BLaER1 treated with 17β-estradiol and CSF1 and Interleukin-3, amounts not matched to agents 10 nM and 100 nM (cell line): ENCODE measurements around the gene SP6.

Experiments used
- H3K27ac ChIP-seq, 11 experiments: shearing (Covaris generic); formaldehyde crosslinking; 2 replicates each; pipeline ENCODE4 v1.8.1; 2022
- H3K27me3 ChIP-seq, 11 experiments: shearing (Covaris generic); formaldehyde crosslinking; 2 replicates each; pipeline ENCODE4 v1.8.1; 2022
- H3K36me3 ChIP-seq, 11 experiments: shearing (Covaris generic); formaldehyde crosslinking; 2 replicates each; pipeline ENCODE4 v1.8.1; 2022
- H3K4me1 ChIP-seq, 10 experiments: shearing (Covaris generic); formaldehyde crosslinking; 2 replicates each; pipeline ENCODE4 v1.8.1; 2022
- H3K4me2 ChIP-seq, 11 experiments: shearing (Covaris generic); formaldehyde crosslinking; 2 replicates each; pipeline ENCODE4 v1.8.1; 2022
- H3K4me3 ChIP-seq, 10 experiments: shearing (Covaris generic); formaldehyde crosslinking; 2 replicates each; pipeline ENCODE4 v1.8.1; 2022
- H3K9ac ChIP-seq, 11 experiments: shearing (Covaris generic); formaldehyde crosslinking; 2 replicates each; pipeline ENCODE4 v1.8.1; 2022
- H3K9me3 ChIP-seq, 11 experiments: shearing (Covaris generic); formaldehyde crosslinking; replicated peaks in 1 of 11; 2 replicates each; pipeline ENCODE4 v1.8.1; 2022
- H4K20me1 ChIP-seq, 11 experiments: shearing (Covaris generic); formaldehyde crosslinking; 2 replicates each; pipeline ENCODE4 v1.8.1; 2022
- Cebpa-rat ChIP-seq, 11 experiments: shearing (Covaris generic); IDR thresholded peaks; 2 replicates each; pipeline ENCODE4 v1.8.1; 2022

Gene SP6

GRCh38 chr17:47873200-47874090, 22.5 kb upstream of the SP6 start:
- Histone ChIP-seq H3K27me3 (peaks cover 0 to 18% (median 4%) of the 10 kb centered on the region in 11 experiments; a peak in 10 of 22 replicates), H3K4me3 (no peak overlapping the region), H4K20me1 (no peaks in the 10 kb centered on the region; a peak in 2 of 22 replicates), H3K4me1 (peaks cover 4 to 38% (median 14%) of the 10 kb centered on the region in 10 experiments; a peak in 17 of 20 replicates), H3K4me2 (peak overlapping the region in 5 of 11 experiments; percentile 9 to 30 (median 21); a peak in 3 of 22 replicates), H3K9me3 (no peaks in the 10 kb centered on the region), H3K27ac (no peak overlapping the region), H3K36me3 (no peaks in the 10 kb centered on the region), H3K9ac (no peak overlapping the region)
- TF ChIP-seq Cebpa-rat (IDR thresholded peaks at IDR 0.05): no peak

- TF ChIP-seq Cebpa-rat (IDR thresholded peaks at IDR 0.05): no peak
- Histone ChIP-seq H3K4me3 (no peak overlapping the region), H3K4me2 (no peak overlapping the region), H3K27me3 (peaks cover 0 to 18% (median 4%) of the 10 kb centered on the region in 11 experiments; a peak in 10 of 22 replicates), H3K4me1 (peaks cover 4 to 31% (median 11%) of the 10 kb centered on the region in 10 experiments; a peak in 17 of 20 replicates), H4K20me1 (no peaks in the 10 kb centered on the region; a peak in 2 of 22 replicates), H3K9me3 (no peaks in the 10 kb centered on the region), H3K27ac (no peak overlapping the region), H3K9ac (no peak overlapping the region), H3K36me3 (no peaks in the 10 kb centered on the region)
Observed at GRCh38 chr17:47872651-47873161, 21.7 kb upstream of the SP6 start.

GRCh38 chr17:47872019-47872650, 21.2 kb upstream of the SP6 start:
- Histone ChIP-seq H3K9me3 (no peaks in the 10 kb centered on the region), H3K27me3 (peaks cover 0 to 18% (median 4%) of the 10 kb centered on the region in 11 experiments; a peak in 10 of 22 replicates), H3K4me1 (peaks cover 0 to 25% (median 6%) of the 10 kb centered on the region in 10 experiments; a peak in 13 of 20 replicates), H4K20me1 (no peaks in the 10 kb centered on the region; a peak in 2 of 22 replicates), H3K4me2 (peak overlapping the region in 1 of 11 experiments; percentile 5; a peak in 1 of 22 replicates), H3K4me3 (no peak overlapping the region), H3K27ac (no peak overlapping the region), H3K9ac (no peak overlapping the region), H3K36me3 (no peaks in the 10 kb centered on the region)
- TF ChIP-seq Cebpa-rat (IDR thresholded peaks at IDR 0.05): no peak; a peak in 1 of 22 replicates

- Histone ChIP-seq H3K27me3 (peaks cover 0 to 18% (median 4%) of the 10 kb centered on the region in 11 experiments; a peak in 10 of 22 replicates), H3K9ac (no peak overlapping the region), H3K4me1 (peaks cover 0 to 25% (median 6%) of the 10 kb centered on the region in 10 experiments; a peak in 11 of 20 replicates), H3K27ac (no peak overlapping the region), H4K20me1 (no peaks in the 10 kb centered on the region; a peak in 3 of 22 replicates), H3K36me3 (no peaks in the 10 kb centered on the region), H3K9me3 (no peaks in the 10 kb centered on the region), H3K4me3 (no peak overlapping the region), H3K4me2 (no peak overlapping the region)
- no peak for TF ChIP-seq Cebpa-rat (IDR thresholded peaks at IDR 0.05)
Observed at GRCh38 chr17:47871048-47871447, 20.1 kb upstream of the SP6 start.

GRCh38 chr17:47870056-47870455, 19.1 kb upstream of the SP6 start:
- H3K4me2 ChIP-seq: no peak overlapping the region
- H3K4me3 ChIP-seq: no peak overlapping the region
- no peak overlapping the region for H3K9ac ChIP-seq
- no peak for TF ChIP-seq Cebpa-rat (IDR thresholded peaks at IDR 0.05)
- peaks cover 0 to 23% (median 6%) of the 10 kb centered on the region in 10 experiments; a peak in 11 of 20 replicates for H3K4me1 ChIP-seq
- H3K27ac ChIP-seq: no peak overlapping the region
- H3K36me3 ChIP-seq: no peaks in the 10 kb centered on the region
- no peaks in the 10 kb centered on the region; a peak in 3 of 22 replicates for H4K20me1 ChIP-seq
- peaks cover 0 to 18% (median 4%) of the 10 kb centered on the region in 11 experiments; a peak in 10 of 22 replicates for H3K27me3 ChIP-seq
- no peaks in the 10 kb centered on the region for H3K9me3 ChIP-seq

- Histone ChIP-seq H3K9me3 (no peaks in the 10 kb centered on the region), H3K9ac (no peak overlapping the region), H3K27me3 (peaks cover 0 to 18% (median 4%) of the 10 kb centered on the region in 11 experiments; a peak in 10 of 22 replicates), H4K20me1 (no peaks in the 10 kb centered on the region; a peak in 2 of 22 replicates), H3K27ac (no peak overlapping the region), H3K36me3 (no peaks in the 10 kb centered on the region), H3K4me3 (no peak overlapping the region), H3K4me1 (peaks cover 0 to 21% (median 5%) of the 10 kb centered on the region in 10 experiments; a peak in 11 of 20 replicates), H3K4me2 (no peak overlapping the region)
- TF ChIP-seq Cebpa-rat (IDR thresholded peaks at IDR 0.05): no peak
Observed at GRCh38 chr17:47869114-47869513, 18.2 kb upstream of the SP6 start.

GRCh38 chr17:47867813-47868533, 17.0 kb upstream of the SP6 start:
- Histone ChIP-seq H3K27me3 (peaks cover 0 to 16% (median 4%) of the 10 kb centered on the region in 11 experiments; a peak in 9 of 22 replicates), H3K4me2 (no peak overlapping the region), H3K4me1 (peaks cover 0 to 21% (median 3%) of the 10 kb centered on the region in 10 experiments; a peak in 10 of 20 replicates), H3K9ac (no peak overlapping the region), H3K9me3 (no peaks in the 10 kb centered on the region), H3K36me3 (no peaks in the 10 kb centered on the region), H3K4me3 (no peak overlapping the region), H4K20me1 (no peaks in the 10 kb centered on the region; a peak in 2 of 22 replicates), H3K27ac (no peak overlapping the region)
- TF ChIP-seq Cebpa-rat (IDR thresholded peaks at IDR 0.05): no peak

- TF ChIP-seq Cebpa-rat (IDR thresholded peaks at IDR 0.05): no peak
- Histone ChIP-seq H3K27me3 (peaks cover 0 to 6% (median 0%) of the 10 kb centered on the region in 11 experiments; a peak in 6 of 22 replicates), H3K4me3 (no peak overlapping the region), H4K20me1 (no peaks in the 10 kb centered on the region; a peak in 1 of 22 replicates), H3K4me2 (no peak overlapping the region), H3K27ac (no peak overlapping the region), H3K9ac (no peak overlapping the region), H3K4me1 (peaks cover 0 to 27% (median 6%) of the 10 kb centered on the region in 10 experiments; a peak in 10 of 20 replicates), H3K9me3 (no peaks in the 10 kb centered on the region), H3K36me3 (no peaks in the 10 kb centered on the region)
Observed at GRCh38 chr17:47866941-47867340, 16.0 kb upstream of the SP6 start.
